Measurements from ENCODE around the gene EXOC4.

The EXOC4 gene

DNA sequence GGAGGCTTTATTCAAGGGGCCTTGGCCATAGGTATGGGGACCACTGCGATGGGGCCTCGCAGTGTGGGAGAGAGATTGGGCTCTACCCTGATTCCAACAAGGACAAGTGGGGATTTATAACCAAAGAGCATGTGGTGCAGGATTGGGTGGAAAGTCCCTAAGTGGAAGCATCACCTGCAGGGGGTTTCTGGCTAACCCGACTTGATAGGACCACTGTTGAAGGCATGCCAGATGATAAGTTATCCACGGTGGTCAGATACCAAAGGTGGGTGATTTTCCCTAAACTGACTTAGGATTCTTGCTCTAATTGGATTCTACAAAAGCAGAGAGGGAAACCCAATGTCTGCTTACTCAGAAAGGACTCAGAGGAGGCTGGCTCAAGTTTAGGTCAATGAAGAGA lies 444.7 kb downstream of the EXOC4 start:
- no peak for TF ChIP-seq CTCF (IDR thresholded peaks at IDR 0.05; ENCODE audit: low read depth, low read length)
- Histone ChIP-seq H3K4me3 (ENCODE audit: low read depth, low read length) (no peak overlapping the region), H3K36me3 (no peaks in the 10 kb centered on the region), H3K27me3 (ENCODE audit: insufficient read depth, low read depth, severe bottlenecking) (no peaks in the 10 kb centered on the region), H3K27ac (no peak overlapping the region), H3K9me3 (ENCODE audit: severe bottlenecking) (no peaks in the 10 kb centered on the region)
- DNase-seq, result no peak

DNA sequence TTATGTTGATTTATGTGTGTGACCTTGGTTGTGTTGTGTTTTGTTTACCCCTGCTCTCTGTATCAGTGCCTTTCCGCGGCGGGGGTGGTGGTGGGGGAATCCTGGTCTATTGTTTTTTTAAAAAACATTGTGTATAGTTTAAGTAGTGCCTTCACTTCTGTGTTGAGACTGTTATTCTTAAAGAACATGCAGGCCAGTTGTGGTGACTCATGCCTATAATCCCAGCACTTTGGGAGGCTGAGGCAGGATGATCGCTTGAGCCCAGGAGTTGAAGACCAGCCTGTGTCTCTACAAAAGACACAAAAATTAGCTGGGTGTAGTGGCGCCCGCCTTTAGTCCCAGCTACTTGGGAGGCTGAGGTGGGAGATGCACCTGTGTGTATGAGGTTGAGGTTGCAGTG lies 445.2 kb downstream of the EXOC4 start:
- no peak overlapping the region for H3K4me3 ChIP-seq (ENCODE audit: low read depth, low read length)
- H3K9me3 ChIP-seq (ENCODE audit: severe bottlenecking), result no peaks in the 10 kb centered on the region
- DNase-seq, result no peak
- H3K36me3 ChIP-seq, result no peaks in the 10 kb centered on the region
- H3K27me3 ChIP-seq (ENCODE audit: insufficient read depth, low read depth, severe bottlenecking), result no peaks in the 10 kb centered on the region
- H3K27ac ChIP-seq, result no peak overlapping the region
- TF ChIP-seq CTCF (IDR thresholded peaks at IDR 0.05; ENCODE audit: low read depth, low read length), result no peak

DNA sequence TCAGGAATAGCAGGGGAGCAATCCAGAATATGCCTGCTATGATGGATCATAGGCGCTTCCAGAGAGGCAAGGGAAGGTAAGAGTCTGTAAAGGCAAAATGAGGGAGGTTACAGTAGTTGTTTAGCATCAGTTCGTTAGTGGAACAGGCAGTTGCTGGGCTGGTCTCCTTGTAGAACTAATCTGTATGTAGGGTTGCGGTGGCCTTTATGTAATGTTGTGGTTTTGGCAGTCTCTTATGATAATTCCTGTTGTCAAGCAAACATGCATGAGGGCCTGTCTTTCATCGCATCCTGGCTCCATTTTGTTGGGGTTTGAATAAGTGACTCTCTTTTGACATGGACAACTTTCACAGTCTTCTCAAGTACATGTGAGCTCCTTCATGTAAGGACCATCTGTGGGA lies 446.5 kb downstream of the EXOC4 start:
- Histone ChIP-seq H3K27me3 (ENCODE audit: insufficient read depth, low read depth, severe bottlenecking) (no peaks in the 10 kb centered on the region), H3K36me3 (no peaks in the 10 kb centered on the region), H3K9me3 (ENCODE audit: severe bottlenecking) (no peaks in the 10 kb centered on the region), H3K4me3 (ENCODE audit: low read depth, low read length) (no peak overlapping the region), H3K27ac (no peak overlapping the region)
- TF ChIP-seq CTCF (IDR thresholded peaks at IDR 0.05; ENCODE audit: low read depth, low read length), result no peak
- no peak for DNase-seq

DNA sequence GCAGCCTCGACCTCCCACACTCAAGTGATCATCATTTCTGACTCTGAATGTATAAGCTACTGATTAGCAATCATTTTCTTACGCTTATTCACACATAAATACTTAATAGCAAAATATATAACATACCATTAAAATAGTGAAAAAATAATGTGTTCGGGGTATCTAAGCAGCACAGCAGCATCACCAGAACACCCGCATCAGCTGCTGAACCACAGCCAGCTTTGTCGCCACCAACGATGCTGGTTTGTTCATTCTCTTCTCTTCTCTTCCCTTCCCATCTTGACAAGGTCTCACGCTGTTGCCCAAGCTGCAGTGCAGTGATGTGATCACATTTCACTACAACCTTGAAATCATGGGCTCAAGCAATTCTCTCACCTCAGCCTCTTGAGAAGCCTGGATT lies 449.2 kb downstream of the EXOC4 start:
- Histone ChIP-seq H3K36me3 (no peaks in the 10 kb centered on the region), H3K9me3 (ENCODE audit: severe bottlenecking) (no peaks in the 10 kb centered on the region), H3K4me3 (ENCODE audit: low read depth, low read length) (no peak overlapping the region), H3K27me3 (ENCODE audit: insufficient read depth, low read depth, severe bottlenecking) (no peaks in the 10 kb centered on the region), H3K27ac (no peak overlapping the region)
- no peak for DNase-seq
- TF ChIP-seq CTCF (IDR thresholded peaks at IDR 0.05; ENCODE audit: low read depth, low read length), result no peak

GRCh38 chr7:133702960-133703359 lies 450.1 kb downstream of the EXOC4 start:
- Histone ChIP-seq H3K36me3 (no peaks in the 10 kb centered on the region), H3K27ac (no peak overlapping the region), H3K4me3 (ENCODE audit: low read depth, low read length) (no peak overlapping the region), H3K9me3 (ENCODE audit: severe bottlenecking) (no peaks in the 10 kb centered on the region), H3K27me3 (ENCODE audit: insufficient read depth, low read depth, severe bottlenecking) (no peaks in the 10 kb centered on the region)
- DNase-seq, result no peak
- TF ChIP-seq CTCF (IDR thresholded peaks at IDR 0.05; ENCODE audit: low read depth, low read length), result no peak

GRCh38 chr7:133703547-133703946 lies 450.7 kb downstream of the EXOC4 start:
- Histone ChIP-seq H3K36me3 (no peaks in the 10 kb centered on the region), H3K27me3 (ENCODE audit: insufficient read depth, low read depth, severe bottlenecking) (no peaks in the 10 kb centered on the region), H3K9me3 (ENCODE audit: severe bottlenecking) (no peaks in the 10 kb centered on the region), H3K27ac (no peak overlapping the region), H3K4me3 (ENCODE audit: low read depth, low read length) (no peak overlapping the region)
- TF ChIP-seq CTCF (IDR thresholded peaks at IDR 0.05; ENCODE audit: low read depth, low read length), result no peak
- DNase-seq, result no peak

Data from WERI-Rb-1 (cell line).